NK-92 (cell line): Measurements from ENCODE around the gene C16orf74.

Source experiments
- DNase-seq: peaks from one replicate; lab custom pipeline; 2025; ENCODE audit not compliant: unreplicated experiment; lab: John Stamatoyannopoulos, UW

C16orf74 gene

DNA sequence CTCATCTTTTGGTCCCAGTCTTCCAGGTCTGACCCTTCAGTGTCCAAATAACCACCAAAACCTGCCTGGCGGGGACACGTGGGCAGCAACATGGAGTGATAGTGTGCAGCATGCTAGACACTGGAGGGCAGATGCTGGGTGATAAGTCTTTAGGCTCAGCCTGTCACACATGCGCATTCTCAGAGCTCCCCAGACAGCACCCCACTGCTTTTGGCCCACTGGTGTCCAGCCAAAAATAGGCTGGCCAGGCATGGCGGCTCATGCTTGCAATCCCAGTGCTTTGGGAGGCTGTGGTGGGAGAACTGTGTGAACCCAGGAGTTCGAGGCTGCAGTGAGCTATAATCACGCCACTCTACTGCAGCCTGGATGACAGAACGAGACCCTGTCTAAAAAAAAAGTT, 74.4 kb downstream of the C16orf74 start:
- DNase-seq = no peak

- DNase-seq = no peak
These were observed 75.5 kb downstream of the C16orf74 start for GRCh38 chr16:85675251-85675874.

GRCh38 chr16:85674828-85675227, 76.1 kb downstream of the C16orf74 start:
- DNase-seq = no peak

- DNase-seq = no peak
These were observed 76.5 kb downstream of the C16orf74 start for GRCh38 chr16:85674418-85674755.

- DNase-seq = no peak
These were observed 77.1 kb downstream of the C16orf74 start for GRCh38 chr16:85673529-85674417.

GRCh38 chr16:85670840-85671239, 80.1 kb downstream of the C16orf74 start:
- DNase-seq = no peak

- no peak for DNase-seq
These were observed 82.0 kb downstream of the C16orf74 start for GRCh38 chr16:85668676-85669424.

DNA sequence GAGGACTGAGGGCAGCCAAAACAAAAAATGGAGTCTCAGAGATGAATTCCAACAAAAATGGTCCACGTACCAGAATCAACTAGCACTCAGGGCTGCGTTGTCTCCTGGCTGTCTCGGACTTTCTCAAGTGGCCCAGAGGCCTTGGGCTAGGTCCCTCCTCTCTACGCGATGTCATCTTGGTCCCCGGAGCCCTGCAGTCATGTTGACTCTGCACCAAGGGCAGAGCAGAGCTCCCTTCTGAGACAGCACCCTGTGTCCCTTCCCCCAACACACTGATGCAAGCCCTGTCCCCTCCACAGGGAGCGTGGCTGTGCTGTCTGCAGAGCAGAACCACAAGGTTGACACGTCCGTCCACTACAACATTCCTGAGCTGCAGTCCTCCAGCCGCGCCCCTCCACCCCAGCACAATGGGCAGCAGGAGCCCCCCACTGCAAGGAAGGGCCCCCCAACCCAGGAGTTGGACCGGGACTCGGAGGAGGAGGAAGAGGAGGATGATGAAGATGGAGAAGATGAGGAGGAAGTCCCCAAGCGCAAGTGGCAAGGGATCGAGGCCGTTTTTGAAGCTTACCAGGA, 83.0 kb downstream of the C16orf74 start:
- DNase-seq = no peak

GRCh38 chr16:85667261-85667660, 83.6 kb downstream of the C16orf74 start:
- no peak for DNase-seq

DNA sequence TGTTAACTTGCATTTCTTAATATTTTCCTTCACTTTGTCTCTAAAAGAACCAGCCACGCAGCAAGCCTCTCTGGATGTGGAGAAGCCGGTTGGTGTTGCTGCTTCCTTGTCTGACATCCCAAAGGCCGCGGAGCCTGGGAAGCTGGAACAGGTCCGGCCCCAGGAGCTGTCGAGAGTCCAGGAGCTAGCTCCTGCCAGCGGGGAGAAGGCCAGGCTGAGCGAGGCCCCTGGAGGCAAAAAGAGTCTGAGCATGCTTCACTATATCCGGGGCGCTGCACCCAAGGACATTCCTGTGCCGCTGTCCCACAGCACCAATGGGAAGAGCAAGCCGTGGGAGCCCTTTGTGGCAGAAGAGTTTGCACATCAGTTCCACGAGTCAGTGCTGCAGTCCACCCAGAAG, 85.0 kb downstream of the C16orf74 start:
- no peak for DNase-seq

DNA sequence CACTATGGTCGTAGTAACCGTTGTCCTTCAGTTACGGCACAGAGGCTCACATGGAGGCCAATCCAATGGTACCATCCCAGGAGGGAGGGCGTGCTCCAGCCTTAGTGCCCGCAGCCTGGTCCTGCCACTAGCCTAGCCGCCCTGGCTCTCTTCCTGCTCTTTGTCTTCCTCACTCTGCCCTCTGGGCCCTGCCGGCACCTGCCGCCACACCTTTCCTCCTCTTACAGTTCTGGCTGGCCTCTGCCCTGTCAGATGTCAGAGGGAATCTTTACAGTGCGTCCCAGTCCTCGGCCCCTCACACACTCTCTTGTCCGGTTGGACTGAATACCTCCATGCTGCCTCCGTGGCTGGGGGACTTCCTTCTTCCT, 85.5 kb downstream of the C16orf74 start:
- DNase-seq = no peak

DNA sequence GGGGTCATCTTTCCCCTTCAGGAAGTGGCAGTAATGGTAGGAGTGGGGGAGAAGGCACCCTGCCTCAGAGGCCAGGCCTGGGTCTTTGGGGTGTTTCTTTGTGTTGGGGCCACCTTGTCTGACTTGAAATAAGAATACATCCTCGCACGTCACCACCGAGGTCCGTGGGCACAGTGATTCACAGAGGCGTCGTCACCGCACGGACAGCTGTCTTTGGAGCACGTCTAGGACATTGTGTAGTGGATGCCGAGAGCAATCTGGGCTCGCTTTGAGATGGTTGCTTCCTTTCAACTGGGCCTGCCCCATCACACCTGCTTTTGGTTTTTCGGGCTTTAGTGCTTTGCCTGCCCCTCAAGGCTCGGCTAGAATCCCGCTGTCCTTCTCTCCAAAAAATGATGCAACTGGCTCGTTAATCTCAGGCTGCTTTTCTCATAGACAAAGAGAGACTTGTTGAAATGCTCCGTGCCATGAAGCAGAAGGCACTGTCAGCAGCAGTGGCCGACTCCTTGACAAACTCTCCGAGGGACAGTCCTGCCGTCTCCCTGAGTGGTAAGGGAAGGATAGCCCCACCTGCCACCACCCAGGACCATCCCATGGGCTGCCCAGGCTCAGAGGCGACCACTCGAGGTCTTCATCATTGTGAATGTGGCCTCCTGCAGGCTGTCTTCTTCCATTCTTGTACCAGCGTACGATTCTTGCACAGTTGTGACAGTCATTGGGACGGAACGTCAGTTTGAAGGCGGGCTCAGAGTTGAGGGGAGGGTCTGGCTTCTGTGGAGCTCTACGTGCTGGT, 86.1 kb downstream of the C16orf74 start:
- no peak for DNase-seq

DNA sequence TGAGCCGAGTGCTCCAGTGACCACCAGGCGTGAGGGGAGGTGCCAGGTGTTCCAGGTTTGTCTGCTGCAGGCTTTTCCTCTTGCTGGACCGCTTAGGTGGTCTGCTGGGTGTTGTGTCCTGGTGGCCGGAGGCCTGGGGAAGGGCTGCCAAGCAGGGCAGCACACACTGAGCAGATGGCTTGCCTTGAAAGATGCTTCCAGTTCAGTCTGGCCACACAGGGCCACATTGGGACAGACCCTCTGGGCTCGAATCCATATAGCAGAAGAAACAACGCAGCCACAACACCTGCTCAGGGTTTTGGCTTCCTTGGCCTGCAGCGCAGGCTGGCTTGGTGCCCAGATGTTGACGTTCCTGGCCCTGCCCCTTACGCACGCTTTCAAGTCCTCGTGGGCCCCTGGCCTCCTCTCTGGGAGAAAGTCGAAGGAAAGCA, 87.0 kb downstream of the C16orf74 start:
- no peak for DNase-seq

- DNase-seq = no peak
These were observed 87.7 kb downstream of the C16orf74 start for GRCh38 chr16:85662976-85663830.

GRCh38 chr16:85662482-85662812, 88.4 kb downstream of the C16orf74 start:
- DNase-seq = no peak

- no peak for DNase-seq
These were observed 89.0 kb downstream of the C16orf74 start for GRCh38 chr16:85661740-85662481.

GRCh38 chr16:85660843-85661739, 89.8 kb downstream of the C16orf74 start:
- DNase-seq = no peak

DNA sequence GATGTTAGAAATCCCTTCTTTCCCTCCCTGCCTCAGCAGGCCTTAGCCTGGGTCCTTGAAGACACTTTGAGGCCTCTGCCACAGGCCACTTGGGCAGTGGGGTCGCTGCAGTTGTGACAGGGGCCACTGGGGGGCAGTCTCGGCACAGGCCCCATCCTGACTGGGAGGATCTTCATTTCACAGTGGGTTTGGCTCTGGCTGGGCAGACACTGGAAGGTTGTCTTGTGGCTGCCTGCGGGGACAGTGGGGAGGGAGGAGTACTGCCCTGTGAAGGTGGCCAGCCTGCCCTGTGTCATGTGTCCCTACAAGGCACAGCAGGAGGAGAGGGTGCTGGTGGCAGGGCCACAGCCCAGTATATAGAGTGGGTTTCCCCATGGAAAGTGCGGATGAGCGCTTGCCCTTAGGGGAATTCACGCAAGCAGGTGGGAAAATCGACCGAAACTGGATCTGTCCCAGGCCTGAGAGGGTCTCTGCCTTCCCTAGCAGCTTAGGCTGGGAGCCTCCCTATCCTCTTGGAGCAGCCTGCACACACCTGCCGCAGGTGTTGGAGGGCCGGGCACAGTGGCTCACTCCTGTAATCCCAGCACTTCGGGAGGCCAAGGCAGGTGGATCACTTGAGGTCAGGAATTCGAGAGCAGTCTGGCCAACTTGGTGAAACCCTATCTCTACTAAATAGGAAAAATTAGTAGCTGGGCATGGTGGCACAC, 90.9 kb downstream of the C16orf74 start:
- DNase-seq = no peak
